ENCODE results near the gene TP53TG3E.
"Not testable (repeated sequence)": the region's sequence is repeated elsewhere in the genome, so short reads cannot be mapped to it uniquely, and the experiment has no call there.

- not testable (repeated sequence) for TF ChIP-seq JUND (IDR thresholded peaks at IDR 0.05); SMC3 (IDR thresholded peaks at IDR 0.05; ENCODE audit: low read depth, low read length); CTCF (IDR thresholded peaks at IDR 0.05); CHD2 (IDR thresholded peaks at IDR 0.05; ENCODE audit: low read length, partially characterized antibody); NRF1 (IDR thresholded peaks at IDR 0.05; ENCODE audit: low read depth, low read length); RCOR1 (IDR thresholded peaks at IDR 0.05; ENCODE audit: low read length); TAF1 (IDR thresholded peaks at IDR 0.05; ENCODE audit: borderline replicate concordance, low read depth, low read length)
These were observed at the start of gene TP53TG3E for GRCh38 chr16:33304006-33304405.

Measured in SK-N-SH (cell line).